Gastrocnemius medialis (tissue), 4 donors: ENCODE measurements around the gene TTC23. TPM values are rescaled to one million over a fixed set of nuclear protein-coding genes. Genes with fewer than 3 reads are reported as not detected.
A peak's percentile ranks its signal among the peaks of the same experiment; 100 is the strongest.

ENCODE experiments used
- ATAC-seq, 2 donors: fragments of 150-250 bp; one replicate each; pipeline ENCODE4 v1.9.1; 2016
- DNase-seq, 2 donors: peaks; one replicate each; pipeline ENCODE4 v3.0.0-alpha.2; 2019
- H3K27ac ChIP-seq, 4 donors: fragments of 200-600 bp; sonication (generic); 1 replicate in 1 of 4; 2 replicates in 3 of 4; pipeline ENCODE4 v1.5.1; 2016 to 2018; ENCODE audit warnings: mild to moderate bottlenecking in 2 of 4, moderate library complexity in 1 of 4
- H3K27me3 ChIP-seq, 3 donors: fragments of 200-600 bp; sonication (generic) in 2 of 3; 1 replicate in 1 of 3; 2 replicates in 2 of 3; pipeline versions ENCODE4 v1.5.1 to v1.6.0; 2016 to 2019; ENCODE audit warnings: mild to moderate bottlenecking in 1 of 3, moderate library complexity in 1 of 3
- H3K36me3 ChIP-seq, 2 donors: fragments of 200-600 bp; sonication (generic) in 1 of 2; one replicate each; pipeline ENCODE4 v1.5.1; 2017 to 2018
- H3K4me1 ChIP-seq, 2 donors: fragments of 200-600 bp; sonication (generic) in 1 of 2; one replicate each; pipeline ENCODE4 v1.5.1; 2016 to 2017; ENCODE audit warnings: mild to moderate bottlenecking in 2 of 2
- H3K4me3 ChIP-seq, 4 donors: fragments of 200-600 bp; sonication (generic) in 3 of 4; 1 replicate in 1 of 4; 2 replicates in 3 of 4; pipeline ENCODE4 v1.5.1; 2016 to 2019; ENCODE audit warnings: mild to moderate bottlenecking in 2 of 4
- H3K9me3 ChIP-seq, 3 donors: fragments of 200-600 bp; sonication (generic) in 2 of 3; 1 replicate in 1 of 3; 2 replicates in 2 of 3; pipeline ENCODE4 v1.5.1; 2016 to 2019
- CTCF ChIP-seq, 5 experiments: fragments of 450-650 bp in 3 of 5; fragments of 200-600 bp in 2 of 5; sonication (generic) in 2 of 5; IDR thresholded peaks in 4 of 5; conservative IDR thresholded peaks in 1 of 5; 1 replicate in 4 of 5; 2 replicates in 1 of 5; pipeline ENCODE4 v1.5.1; 2016 to 2019; ENCODE audit warnings: antibody characterized with exemption in 5 of 5, mild to moderate bottlenecking in 3 of 5, moderate library complexity in 3 of 5
- POLR2A ChIP-seq, 2 donors: fragments of 450-650 bp; IDR thresholded peaks; one replicate each; pipeline ENCODE4 v1.6.1; 2017; ENCODE audit warnings: antibody characterized with exemption in 2 of 2, mild to moderate bottlenecking in 2 of 2, moderate library complexity in 2 of 2
- in situ Hi-C, 4 donors: fragments of 200-750 bp; cut with MboI; loops; one replicate each; pipeline versions ENCODE4 v1.15.0 to v1.8.0; 2017; ENCODE audit warnings: low sequenced_read_pairs in 4 of 4
- intact Hi-C: fragments of 100-400 bp; cut with DNase I; formaldehyde crosslinking; loops from one replicate; pipeline ENCODE4 v1.15.1; 2023; ENCODE audit warnings: low total_unique reads
- total RNA-seq, 4 donors: library from RNA; depleted of rRNA; stranded (reverse); fragments of >200 nt; gene quantifications; one replicate each; pipeline versions ENCODE4 v1.1.0 to v1.2.3, GENCODE V29; 2016

Gene TTC23
- total RNA-seq, 4 donors from 2014 or later: 5.6 to 9.9 (median 7.7) TPM

GRCh38 chr15:99122831-99123712 lies 126.3 kb downstream of the TTC23 start:
- H3K4me3 ChIP-seq: peak overlapping the region; percentile 33 to 59 (median 44)
- ATAC-seq (no peak), DNase-seq (peak in 1 of 2 donors; percentile 45)
- H3K4me1 ChIP-seq: peaks cover 89 to 91% of the 10 kb centered on the region in 2 donors
- H3K9me3 ChIP-seq: no peaks in the 10 kb centered on the region
- H3K27me3 ChIP-seq: no peaks in the 10 kb centered on the region
- TF ChIP-seq CTCF (IDR thresholded peaks at IDR 0.05 in 4 of 5, conservative IDR thresholded peaks at IDR 0.05 in 1 of 5) (no peak), POLR2A (IDR thresholded peaks at IDR 0.05) (no peak)
- H3K36me3 ChIP-seq: peaks cover 0 to 10% of the 10 kb centered on the region in 2 donors
- intact Hi-C loops: loop anchor here (10.0 kb wide), 2 partner anchors 612 to 1402 kb away; partner anchors contain the start of genes CERS3 and LYSMD4
- in situ Hi-C loops: loop anchor here in 2 of 4 donors (25.0 kb wide), 1 partner anchor 614 kb away; the partner anchor contains the start of gene LYSMD4 (in 2 of the 2)
- H3K27ac ChIP-seq: peak overlapping the region; percentile 88 to 97 (median 94)

- TF ChIP-seq CTCF (IDR thresholded peaks at IDR 0.05 in 4 of 5, conservative IDR thresholded peaks at IDR 0.05 in 1 of 5) (no peak), POLR2A (IDR thresholded peaks at IDR 0.05) (no peak)
- intact Hi-C loops (loop anchor here (10.0 kb wide), 2 partner anchors 613 to 1403 kb away; partner anchors contain the start of genes CERS3 and LYSMD4), in situ Hi-C loops (loop anchor here in 2 of 4 donors (25.0 kb wide), 1 partner anchor 615 kb away; the partner anchor contains the start of gene LYSMD4 (in 2 of the 2))
- Histone ChIP-seq H3K27me3 (no peaks in the 10 kb centered on the region), H3K36me3 (peaks cover 0 to 1% of the 10 kb centered on the region in 2 donors), H3K27ac (peak overlapping the region; percentile 88 to 97 (median 94)), H3K9me3 (no peaks in the 10 kb centered on the region), H3K4me3 (no peak overlapping the region), H3K4me1 (peaks cover 90 to 97% of the 10 kb centered on the region in 2 donors)
- no peak for ATAC-seq
- no peak for DNase-seq
Observed at GRCh38 chr15:99121691-99122410, 127.5 kb downstream of the TTC23 start.

GRCh38 chr15:99121207-99121606 lies 128.2 kb downstream of the TTC23 start:
- intact Hi-C loops (loop anchor here (10.0 kb wide), 2 partner anchors 614 to 1404 kb away; partner anchors contain the start of genes CERS3 and LYSMD4), in situ Hi-C loops (loop anchor here in 2 of 4 donors (25.0 kb wide), 1 partner anchor 616 kb away; the partner anchor contains the start of gene LYSMD4 (in 2 of the 2))
- Histone ChIP-seq H3K9me3 (no peaks in the 10 kb centered on the region), H3K27me3 (no peaks in the 10 kb centered on the region), H3K27ac (peak overlapping the region; percentile 88 to 97 (median 94)), H3K4me1 (peaks cover 85 to 96% of the 10 kb centered on the region in 2 donors), H3K36me3 (no peaks in the 10 kb centered on the region), H3K4me3 (no peak overlapping the region)
- DNase-seq (peak in 1 of 2 donors; percentile 13), ATAC-seq (no peak)
- no peak for TF ChIP-seq POLR2A (IDR thresholded peaks at IDR 0.05)
- no peak for TF ChIP-seq CTCF (IDR thresholded peaks at IDR 0.05 in 4 of 5, conservative IDR thresholded peaks at IDR 0.05 in 1 of 5)

- ATAC-seq (peak in 1 of 2 donors; percentile 19), DNase-seq (peak in 1 of 2 donors; percentile 48)
- intact Hi-C loops: loop anchor here (10.0 kb wide), 2 partner anchors 615 to 1405 kb away; partner anchors contain the start of genes CERS3 and LYSMD4
Observed at GRCh38 chr15:99120050-99120777, 129.2 kb downstream of the TTC23 start.

More at GRCh38 chr15:99120050-99120777, 129.2 kb downstream of the TTC23 start:
- H3K27ac ChIP-seq: peak overlapping the region; percentile 88 to 97 (median 94)
- no peaks in the 10 kb centered on the region for H3K9me3 ChIP-seq
- H3K4me3 ChIP-seq: no peak overlapping the region
- H3K4me1 ChIP-seq: peaks cover 83 to 96% of the 10 kb centered on the region in 2 donors
- TF ChIP-seq CTCF (IDR thresholded peaks at IDR 0.05 in 4 of 5, conservative IDR thresholded peaks at IDR 0.05 in 1 of 5): no peak
- no peak for TF ChIP-seq POLR2A (IDR thresholded peaks at IDR 0.05)
- no peaks in the 10 kb centered on the region for H3K27me3 ChIP-seq
- in situ Hi-C loops: loop anchor here in 2 of 4 donors (25.0 kb wide), 1 partner anchor 617 kb away; the partner anchor contains the start of gene LYSMD4 (in 2 of the 2)
- no peaks in the 10 kb centered on the region for H3K36me3 ChIP-seq
